HepG2 (cell line): ENCODE data around the gene MTIF3. TPM values are rescaled to one million over a fixed set of nuclear protein-coding genes. Genes with fewer than 3 reads are reported as not detected.
A peak's percentile ranks its signal among the peaks of the same experiment; 100 is the strongest.

Source experiments
- BRF2 ChIP-seq: sonication (generic); formaldehyde crosslinking; IDR thresholded peaks from 2 replicates; pipeline ENCODE4 v1.8.1; 2022; ENCODE audit warnings: mild to moderate bottlenecking, missing genetic modification reagents
- CBX5 ChIP-seq: sonication (generic); formaldehyde crosslinking; IDR thresholded peaks from 2 replicates; pipeline ENCODE4 v1.4.0; 2020; ENCODE audit warnings: missing genetic modification reagents, borderline replicate concordance
- GATAD2A ChIP-seq: IDR thresholded peaks from 2 replicates; pipeline ENCODE4 v1.6.1; 2016
- HOXA7 ChIP-seq: sonication (generic); formaldehyde crosslinking; IDR thresholded peaks from 2 replicates; pipeline ENCODE4 v1.8.1; 2022; ENCODE audit warnings: mild to moderate bottlenecking, missing genetic modification reagents, moderate library complexity
- PAWR ChIP-seq: sonication (generic); formaldehyde crosslinking; IDR thresholded peaks from 2 replicates; pipeline ENCODE4 v1.4.0; 2020; ENCODE audit warnings: missing genetic modification reagents, mild to moderate bottlenecking, borderline replicate concordance
- POLR2G ChIP-seq: fragments of 200-400 bp; formaldehyde crosslinking; IDR thresholded peaks from 2 replicates; pipeline ENCODE4 v1.6.1; 2018; ENCODE audit warnings: mild to moderate bottlenecking, low read depth, low read length, moderate library complexity
- PRDM10 ChIP-seq: sonication (generic); formaldehyde crosslinking; IDR thresholded peaks from 2 replicates; pipeline ENCODE4 v1.4.0; 2020; ENCODE audit warnings: low read depth, missing genetic modification reagents
- SIX1 ChIP-seq: sonication (generic); formaldehyde crosslinking; IDR thresholded peaks from 2 replicates; pipeline ENCODE4 v1.4.0; 2020; ENCODE audit warnings: missing genetic modification reagents, borderline replicate concordance
- SP4 ChIP-seq: sonication (generic); formaldehyde crosslinking; IDR thresholded peaks from 2 replicates; pipeline ENCODE4 v1.8.1; 2023; ENCODE audit warnings: mild to moderate bottlenecking, missing genetic modification reagents
- ZBED4 ChIP-seq: sonication (generic); formaldehyde crosslinking; IDR thresholded peaks from 2 replicates; pipeline ENCODE4 v1.4.0; 2020; ENCODE audit warnings: missing genetic modification reagents, borderline replicate concordance
- ZNF253 ChIP-seq: sonication (generic); formaldehyde crosslinking; IDR thresholded peaks from 2 replicates; pipeline ENCODE4 v1.8.0; 2022; ENCODE audit warnings: mild to moderate bottlenecking, missing genetic modification reagents, borderline replicate concordance
- ZNF431 ChIP-seq: sonication (generic); formaldehyde crosslinking; IDR thresholded peaks from 2 replicates; pipeline ENCODE4 v1.9.0; 2022; ENCODE audit warnings: missing genetic modification reagents, low read depth, mild to moderate bottlenecking, borderline replicate concordance
- ZNF446 ChIP-seq: sonication (generic); formaldehyde crosslinking; IDR thresholded peaks from 2 replicates; pipeline ENCODE4 v1.5.0; 2020; ENCODE audit warnings: mild to moderate bottlenecking, missing genetic modification reagents
- ZNF792 ChIP-seq: IDR thresholded peaks from 2 replicates; pipeline ENCODE4 v1.6.1; 2016
- ZSCAN31 ChIP-seq: sonication (generic); formaldehyde crosslinking; IDR thresholded peaks from 2 replicates; pipeline ENCODE4 v1.5.0; 2020; ENCODE audit warnings: low read depth, mild to moderate bottlenecking, missing genetic modification reagents
- polyA plus RNA-seq, 8 experiments: library from polyadenylated mRNA; depleted of rRNA in 3 of 8; stranded (reverse) in 7 of 8; unstranded in 1 of 8; fragments of >200 nt; fragmentation: Illumina TruSeq in 4 of 8; extraction: Trizol in 4 of 8; gene quantifications; 2 replicates each; pipeline versions ENCODE4 v1.2.1 to v1.2.3, GENCODE V29; 2011 to 2016; ENCODE audit warnings: low read depth in 4 of 8, missing spikeins in 1 of 8, mixed read lengths in 1 of 8; ENCODE audit not compliant: insufficient read depth in 1 of 8
- total RNA-seq, 5 experiments: library from RNA; depleted of rRNA; stranded (reverse); fragments of >200 nt; fragmentation: Illumina TruSeq; extraction: Trizol; gene quantifications; 2 replicates each; pipeline ENCODE4 v1.2.3, GENCODE V29; 2016; ENCODE audit warnings: low read depth in 1 of 5
- TF ChIP-seq, protein P1 (sequence below): sonication (generic); formaldehyde crosslinking; conservative IDR thresholded peaks from 2 replicates; pipeline ENCODE4 v1.8.0; 2022; ENCODE audit warnings: mild to moderate bottlenecking, moderate library complexity, missing genetic modification reagents
- TF ChIP-seq, protein P2 (sequence below): sonication (generic); formaldehyde crosslinking; IDR thresholded peaks from 2 replicates; pipeline ENCODE4 v1.8.0; 2022; ENCODE audit warnings: mild to moderate bottlenecking, missing genetic modification reagents, moderate library complexity

The MTIF3 gene
- total and polyA plus RNA-seq, 2 of the 13 experiments (the other 11 are each of a cell fraction or from before 2014, with no cell fraction given): 33.7 to 40.6 TPM

DNA sequence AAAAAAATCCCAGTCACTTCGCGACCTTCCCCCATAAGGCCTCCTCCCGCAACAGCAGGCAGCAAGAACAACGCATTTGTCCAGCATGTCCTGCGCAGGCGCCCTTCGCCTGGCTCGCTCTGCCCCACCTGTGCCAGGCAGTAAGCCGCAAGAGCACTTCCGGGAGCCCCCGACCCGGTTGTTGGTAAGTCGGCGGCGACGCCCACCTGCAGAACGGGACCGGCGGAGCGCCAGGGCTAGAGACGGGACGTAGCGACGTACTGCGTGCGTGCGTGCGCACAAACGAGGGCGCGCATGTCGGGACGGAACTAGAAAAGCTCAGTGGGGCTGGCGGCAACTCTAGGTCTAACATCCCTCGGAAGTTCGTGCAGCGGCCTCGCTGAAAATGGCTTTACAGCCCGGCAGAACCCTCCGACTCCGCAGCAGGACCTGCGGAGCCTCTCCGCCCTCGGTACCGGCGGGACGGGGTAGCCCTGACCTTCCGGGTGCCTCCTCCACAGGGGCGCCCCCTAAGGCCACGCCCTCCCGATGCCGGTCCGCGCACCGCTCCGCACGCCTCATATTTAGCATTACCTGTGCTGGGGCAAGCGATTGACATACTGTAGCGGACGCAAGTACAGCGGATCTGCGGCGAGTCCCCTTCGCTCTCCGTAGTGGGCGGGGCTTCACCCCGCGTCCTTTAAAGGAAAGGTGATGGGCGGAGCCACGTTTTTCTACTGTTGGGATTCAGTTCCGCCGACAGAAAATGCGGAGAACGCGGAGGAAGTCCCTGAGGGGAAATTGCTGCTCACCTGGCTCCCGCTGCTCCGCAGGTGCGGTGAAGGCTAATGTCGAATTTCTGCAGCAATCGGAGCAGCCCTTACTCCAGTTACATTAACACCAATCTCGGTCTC, at the start of gene MTIF3 (continued):
- TF ChIP-seq GATAD2A (CRISPR knock-in tag): peak; percentile 39; the same call in 1 of the 2 replicates
- peak; percentile 62; the same call in 1 of the 2 replicates for TF ChIP-seq PRDM10 (CRISPR knock-in tag)
- peak; percentile 90 for TF ChIP-seq POLR2G
- TF ChIP-seq ZNF446 (CRISPR knock-in tag): no peak
- TF ChIP-seq ZNF253: peak; percentile 46; the same call in 1 of the 2 replicates
- no peak for TF ChIP-seq ZSCAN31 (CRISPR knock-in tag)
- TF ChIP-seq, protein P1, sequence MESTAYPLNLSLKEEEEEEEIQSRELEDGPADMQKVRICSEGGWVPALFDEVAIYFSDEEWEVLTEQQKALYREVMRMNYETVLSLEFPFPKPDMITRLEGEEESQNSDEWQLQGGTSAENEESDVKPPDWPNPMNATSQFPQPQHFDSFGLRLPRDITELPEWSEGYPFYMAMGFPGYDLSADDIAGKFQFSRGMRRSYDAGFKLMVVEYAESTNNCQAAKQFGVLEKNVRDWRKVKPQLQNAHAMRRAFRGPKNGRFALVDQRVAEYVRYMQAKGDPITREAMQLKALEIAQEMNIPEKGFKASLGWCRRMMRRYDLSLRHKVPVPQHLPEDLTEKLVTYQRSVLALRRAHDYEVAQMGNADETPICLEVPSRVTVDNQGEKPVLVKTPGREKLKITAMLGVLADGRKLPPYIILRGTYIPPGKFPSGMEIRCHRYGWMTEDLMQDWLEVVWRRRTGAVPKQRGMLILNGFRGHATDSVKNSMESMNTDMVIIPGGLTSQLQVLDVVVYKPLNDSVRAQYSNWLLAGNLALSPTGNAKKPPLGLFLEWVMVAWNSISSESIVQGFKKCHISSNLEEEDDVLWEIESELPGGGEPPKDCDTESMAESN: peak; percentile 71
- no peak for TF ChIP-seq SIX1
- TF ChIP-seq ZNF792 (CRISPR knock-in tag): no peak
- TF ChIP-seq HOXA7 (CRISPR knock-in tag): no peak
- TF ChIP-seq ZBED4 (CRISPR knock-in tag): peak; percentile 57; the same call in 1 of the 2 replicates
- TF ChIP-seq BRF2: no peak
- TF ChIP-seq ZNF431: peak; percentile 67; the same call in 1 of the 2 replicates
- peak; percentile 53; the same call in 1 of the 2 replicates for TF ChIP-seq CBX5
- TF ChIP-seq PAWR (CRISPR knock-in tag): no peak
- peak; percentile 86 for TF ChIP-seq SP4 (CRISPR knock-in tag)
- TF ChIP-seq, protein P2, sequence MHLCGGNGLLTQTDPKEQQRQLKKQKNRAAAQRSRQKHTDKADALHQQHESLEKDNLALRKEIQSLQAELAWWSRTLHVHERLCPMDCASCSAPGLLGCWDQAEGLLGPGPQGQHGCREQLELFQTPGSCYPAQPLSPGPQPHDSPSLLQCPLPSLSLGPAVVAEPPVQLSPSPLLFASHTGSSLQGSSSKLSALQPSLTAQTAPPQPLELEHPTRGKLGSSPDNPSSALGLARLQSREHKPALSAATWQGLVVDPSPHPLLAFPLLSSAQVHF (CRISPR knock-in tag): no peak
